ENCODE measurements around the gene KLF13.

Gene KLF13

DNA sequence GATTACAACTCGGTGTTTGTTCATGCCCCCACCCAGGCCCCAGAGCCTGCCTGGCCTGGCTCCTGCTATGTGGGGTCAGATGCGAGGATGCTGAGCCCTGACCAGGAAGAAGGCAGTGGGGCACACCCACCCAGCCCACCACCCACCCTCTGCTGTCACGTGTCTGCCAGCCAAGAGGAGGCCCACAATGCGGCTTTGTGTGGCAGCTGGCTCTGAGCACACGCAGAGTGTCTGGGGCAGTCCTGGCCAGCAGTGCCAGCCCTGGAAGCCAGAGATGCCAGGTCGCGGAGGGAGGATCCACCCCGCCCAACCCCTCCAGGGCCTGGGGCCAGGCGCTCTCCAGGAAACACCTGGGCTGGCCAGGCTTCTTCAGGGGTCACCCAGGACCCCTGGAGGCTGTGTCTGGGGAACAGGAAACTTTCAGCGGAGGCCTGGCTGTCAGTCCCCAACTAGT lies 26.4 kb upstream of the KLF13 start:
- DNase-seq (ENCODE audit: low read depth) = no peak

DNA sequence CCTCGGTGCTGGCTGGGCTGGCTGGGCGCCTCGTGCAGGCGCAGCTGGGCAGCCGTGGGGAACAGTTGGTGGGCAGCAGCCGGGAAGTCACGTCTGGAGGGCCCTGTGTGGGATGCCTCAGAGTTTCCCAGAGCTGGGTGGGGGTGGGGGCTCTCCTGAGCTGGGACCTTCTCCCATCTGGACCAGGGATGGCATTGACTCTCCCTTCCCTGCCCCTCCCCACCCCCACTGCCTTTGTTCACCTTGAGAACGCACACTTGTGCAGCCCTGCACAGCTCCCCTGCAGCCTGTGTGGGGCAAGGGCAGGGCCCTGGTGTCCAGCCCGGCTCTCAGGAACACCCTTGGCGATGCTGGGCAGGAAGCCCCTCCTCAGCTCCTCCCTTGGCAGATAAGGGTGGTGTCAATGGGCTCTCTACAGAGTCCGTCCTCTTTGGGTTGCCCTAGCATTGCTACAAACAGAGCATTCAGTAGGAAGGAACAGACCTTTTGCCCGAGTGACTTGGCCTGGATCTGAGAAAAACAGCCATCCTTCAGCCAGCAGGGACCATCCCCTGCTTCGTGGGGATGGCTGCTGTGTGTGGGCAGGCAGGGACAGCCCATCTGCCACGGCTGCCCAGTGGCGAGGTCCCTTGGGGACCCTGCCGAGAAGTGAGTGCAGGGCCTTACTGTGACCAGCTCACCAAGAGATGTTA lies 25.5 kb upstream of the KLF13 start:
- no peak for DNase-seq (ENCODE audit: low read depth)

DNA sequence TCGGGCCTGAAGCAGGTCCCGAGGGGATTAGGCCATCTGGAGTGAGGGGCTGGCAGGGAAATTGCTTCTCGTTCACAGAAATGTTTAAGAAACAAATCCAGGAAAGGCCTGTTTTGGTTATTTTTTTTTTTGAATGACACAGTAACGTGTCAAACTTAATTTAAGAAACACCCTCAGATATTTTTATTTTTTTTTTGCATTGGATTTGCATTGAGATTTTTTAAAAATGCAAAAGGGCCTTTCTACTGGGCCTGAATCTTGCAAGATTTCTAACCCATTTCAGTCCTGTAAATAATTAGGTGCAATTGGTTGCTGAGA lies 25.0 kb upstream of the KLF13 start:
- DNase-seq (ENCODE audit: low read depth) = no peak

GRCh38 chr15:31302029-31302657 lies 24.5 kb upstream of the KLF13 start:
- DNase-seq (ENCODE audit: low read depth) = no peak

GRCh38 chr15:31302778-31303725 lies 23.6 kb upstream of the KLF13 start:
- no peak for DNase-seq (ENCODE audit: low read depth)

- DNase-seq (ENCODE audit: low read depth) = no peak
These were observed 22.6 kb upstream of the KLF13 start for GRCh38 chr15:31303726-31304648.

DNA sequence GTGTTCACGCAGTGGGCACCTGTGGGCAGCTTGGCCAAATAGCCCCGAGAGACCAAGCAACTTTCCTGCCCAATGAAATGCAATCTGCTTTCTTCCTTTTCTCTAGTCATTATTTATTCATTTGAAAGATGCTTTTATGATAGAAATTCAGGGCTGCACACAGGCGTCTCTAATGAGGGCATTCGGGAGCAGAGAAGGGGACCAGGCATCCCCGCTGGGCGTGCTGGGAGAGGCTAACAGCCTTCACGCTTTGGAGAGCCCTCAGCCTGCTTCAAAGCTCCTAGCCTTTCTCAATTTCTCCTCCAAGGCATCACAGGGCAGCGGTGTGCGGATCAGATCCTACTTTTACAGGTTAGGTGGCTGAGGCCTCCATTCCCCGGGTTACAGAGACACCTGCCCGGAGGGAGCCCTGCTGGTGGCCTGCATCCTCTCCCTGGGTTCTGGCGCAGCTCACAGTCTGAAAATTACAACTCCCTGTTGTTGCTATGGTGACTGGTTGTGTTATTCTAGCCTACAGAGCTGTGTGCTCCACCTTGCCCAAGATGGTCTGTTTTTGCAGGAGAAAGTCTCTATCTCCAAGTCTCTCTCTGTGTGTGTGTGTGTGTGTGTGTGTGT lies 21.8 kb upstream of the KLF13 start:
- no peak for DNase-seq (ENCODE audit: low read depth)

- no peak for DNase-seq (ENCODE audit: low read depth)
These were observed 21.3 kb upstream of the KLF13 start for GRCh38 chr15:31305375-31305774.

DNA sequence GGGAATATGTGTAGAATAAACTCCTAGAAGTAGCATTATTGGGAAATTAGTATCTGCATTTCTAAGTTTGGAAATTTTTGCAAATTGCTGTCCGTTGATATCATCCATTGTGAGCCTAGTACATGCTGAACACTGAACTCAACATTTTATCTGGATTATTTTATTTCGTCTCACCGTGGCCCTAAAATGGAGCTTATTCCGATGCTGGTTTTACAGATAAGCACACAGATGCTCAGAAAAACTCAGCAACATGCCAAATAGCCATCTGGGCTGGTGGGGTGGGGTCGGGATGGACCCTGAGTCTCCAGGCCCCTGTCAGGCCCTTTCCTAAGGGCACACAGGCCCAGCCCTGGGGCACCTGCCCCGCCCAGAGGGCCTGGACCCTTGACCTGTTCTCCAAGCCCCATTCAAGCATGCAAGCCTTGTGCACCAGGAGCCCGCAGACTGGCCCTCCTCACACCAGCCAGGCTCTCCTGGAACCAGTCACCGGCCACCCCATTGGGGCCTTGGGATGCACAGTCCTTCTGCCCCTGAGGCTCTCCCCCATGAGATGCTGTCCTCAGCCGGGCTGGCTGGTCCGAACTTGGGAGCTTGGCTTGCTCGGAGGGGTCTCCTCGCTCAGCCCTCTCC lies 20.7 kb upstream of the KLF13 start:
- no peak for DNase-seq (ENCODE audit: low read depth)

GRCh38 chr15:31306426-31307269 lies 20.0 kb upstream of the KLF13 start:
- DNase-seq (ENCODE audit: low read depth) = no peak

GRCh38 chr15:31307270-31308184 lies 19.1 kb upstream of the KLF13 start:
- no peak for DNase-seq (ENCODE audit: low read depth)

GRCh38 chr15:31308185-31308639 lies 18.4 kb upstream of the KLF13 start:
- no peak for DNase-seq (ENCODE audit: low read depth)

DNA sequence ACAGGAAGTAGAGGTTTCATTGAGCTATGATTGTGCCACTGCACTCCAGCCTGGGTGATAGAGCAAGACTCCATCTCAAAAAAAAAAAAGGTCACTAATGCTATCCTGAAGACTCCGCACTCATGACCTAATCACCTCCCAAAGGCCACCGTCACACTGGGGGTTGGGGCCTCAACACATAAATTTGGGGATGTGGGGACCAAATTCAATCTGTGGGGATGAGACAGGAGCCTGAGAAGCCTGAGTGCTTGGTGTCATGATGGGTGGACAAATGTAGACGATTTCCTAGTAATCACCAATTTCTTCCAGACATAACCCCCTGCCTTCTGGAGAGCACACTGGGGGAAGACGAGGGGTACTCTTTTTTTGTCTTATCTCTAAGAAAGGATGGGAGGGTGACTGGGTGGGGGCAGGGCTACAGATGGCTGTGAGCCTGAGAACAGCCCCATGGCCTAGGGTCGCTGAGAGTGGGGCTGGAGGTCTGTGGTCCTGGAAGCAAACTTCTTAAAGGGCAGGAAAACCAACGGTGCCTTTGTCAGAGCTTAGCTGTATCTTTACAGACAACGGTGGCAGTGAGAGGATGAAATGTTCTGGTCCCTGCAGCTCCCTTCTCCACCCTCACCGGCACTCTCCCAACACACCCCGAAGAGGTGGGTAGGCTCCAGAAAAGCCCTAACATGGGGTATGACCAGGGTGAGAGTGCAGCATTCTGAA lies 16.6 kb upstream of the KLF13 start:
- DNase-seq (ENCODE audit: low read depth) = no peak

DNA sequence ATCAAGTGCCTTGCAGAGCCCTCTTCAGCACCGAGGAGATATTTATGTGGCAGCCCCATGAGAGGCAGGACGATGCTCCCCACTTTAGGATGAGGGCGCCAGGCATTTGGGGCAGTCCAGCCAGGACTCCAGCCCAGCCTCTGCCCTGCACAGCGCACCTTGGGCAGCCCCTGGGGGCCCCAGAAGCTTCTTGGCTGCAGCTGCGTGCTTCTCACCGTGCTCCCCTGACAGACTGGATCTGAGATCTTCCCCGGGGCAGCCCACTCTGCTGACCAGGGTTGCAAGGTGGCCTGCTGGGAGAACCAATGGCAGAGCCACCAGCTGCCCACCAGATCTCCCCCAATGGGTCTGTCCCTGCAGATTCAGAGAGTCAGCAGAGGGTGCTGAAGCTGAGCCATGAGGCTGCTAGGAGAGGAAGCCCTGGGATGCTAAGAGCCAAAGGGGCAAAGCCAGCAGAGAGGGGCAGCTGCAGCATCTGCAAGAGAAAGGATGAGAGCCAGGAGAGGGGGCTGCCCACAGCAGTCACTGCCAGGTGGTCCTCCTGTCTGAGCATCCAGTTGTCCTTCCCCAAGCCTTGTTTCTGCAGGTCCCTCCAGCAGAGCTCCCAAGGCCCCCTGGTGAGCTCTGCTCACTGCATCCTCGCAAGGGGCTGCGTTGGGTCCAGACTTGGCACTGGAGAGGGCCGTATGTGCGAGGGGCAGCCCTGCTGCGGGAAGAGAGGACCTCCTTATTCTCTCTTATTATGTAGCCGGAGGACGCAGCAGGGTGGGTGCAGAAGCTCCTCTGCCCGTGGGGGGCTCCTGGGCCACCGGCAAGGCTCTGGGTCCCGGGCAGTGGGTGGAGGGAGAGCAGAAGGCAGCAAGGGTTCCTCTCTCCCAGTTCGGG lies 14.7 kb upstream of the KLF13 start:
- DNase-seq (ENCODE audit: low read depth) = no peak

- no peak for DNase-seq (ENCODE audit: low read depth)
These were observed 13.4 kb upstream of the KLF13 start for GRCh38 chr15:31313223-31313622.

DNA sequence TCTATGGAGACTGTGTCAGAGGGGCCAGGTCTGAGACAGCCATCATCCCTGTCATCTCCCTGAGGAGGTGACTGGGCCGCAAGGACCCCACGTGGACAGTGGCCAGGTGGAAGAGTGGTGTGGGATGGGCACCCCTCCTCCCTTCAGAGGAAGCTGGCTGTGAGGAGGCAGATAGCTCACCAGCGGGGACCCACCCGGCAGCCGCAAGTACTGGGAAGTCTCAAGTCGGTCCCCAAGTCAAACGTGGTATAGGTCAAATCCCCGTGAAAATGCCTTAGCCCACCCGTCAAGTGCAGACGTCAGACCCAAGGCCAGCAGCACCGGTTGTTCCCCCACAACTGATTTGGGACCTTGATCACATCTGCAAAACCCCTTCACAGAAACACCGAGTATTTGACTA lies 12.3 kb upstream of the KLF13 start:
- DNase-seq (ENCODE audit: low read depth) = no peak

DNA sequence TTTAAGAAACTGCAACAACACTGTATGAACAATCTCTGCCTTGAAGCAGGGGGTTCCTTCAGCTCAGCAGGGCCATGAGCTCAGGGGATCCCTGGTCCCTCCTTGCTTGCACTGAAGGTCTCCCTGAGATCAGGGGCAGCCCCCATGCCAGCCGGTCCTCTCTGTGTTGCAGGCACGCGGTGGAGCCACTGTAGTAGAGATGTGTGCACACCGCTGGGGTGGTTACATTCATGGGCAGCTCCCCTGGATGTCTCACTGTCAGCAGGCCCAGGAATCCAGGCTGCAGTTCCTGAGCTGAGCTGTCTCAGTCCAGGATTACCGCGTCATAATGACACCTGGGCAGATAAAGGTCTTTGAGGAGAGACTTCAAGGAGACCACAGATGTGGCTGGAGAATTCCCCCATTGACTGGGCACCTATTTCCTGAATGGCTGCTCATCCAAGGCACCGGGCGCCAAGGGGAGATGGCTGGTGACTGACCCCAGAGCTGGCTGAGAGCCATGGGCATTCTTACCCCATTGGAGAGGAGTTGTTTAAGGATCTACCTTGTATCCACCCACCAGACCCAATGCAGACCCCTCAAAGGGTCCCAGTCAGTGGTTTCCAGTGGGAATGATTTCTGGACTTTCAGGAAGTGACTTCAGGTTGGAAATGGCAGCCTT lies 10.4 kb upstream of the KLF13 start:
- DNase-seq (ENCODE audit: low read depth) = no peak
